ENCODE measurements around the gene CCDC180.
"Not testable (repeated sequence)": the region's sequence is repeated elsewhere in the genome, so short reads cannot be mapped to it uniquely, and the experiment has no call there.

Gene CCDC180

GRCh38 chr9:97307500-97308163 is at the start of gene CCDC180:
Gene CCDC180 (plus strand): TSS chr9:97307659. CDS start chr9:97308064, 405 bp downstream.
- no peak for DNase-seq (ENCODE audit: low read depth in 2 of 2)

GRCh38 chr9:97259834-97260514 is 47.5 kb upstream of the CCDC180 start:
- not testable (repeated sequence) for DNase-seq (ENCODE audit: low read depth in 2 of 2)

GRCh38 chr9:97271292-97271691 is 36.2 kb upstream of the CCDC180 start:
- no peak for DNase-seq (ENCODE audit: low read depth in 2 of 2)

GRCh38 chr9:97272072-97272471 is 35.4 kb upstream of the CCDC180 start:
- DNase-seq (ENCODE audit: low read depth in 2 of 2), result no peak

- no peak for DNase-seq (ENCODE audit: low read depth in 2 of 2)
Measured at GRCh38 chr9:97276310-97276852, 31.1 kb upstream of the CCDC180 start.

- no peak for DNase-seq (ENCODE audit: low read depth in 2 of 2)
Measured at GRCh38 chr9:97277953-97278352, 29.5 kb upstream of the CCDC180 start.

- DNase-seq (ENCODE audit: low read depth in 2 of 2), result no peak
Measured at GRCh38 chr9:97280755-97281330, 26.6 kb upstream of the CCDC180 start.

- DNase-seq (ENCODE audit: low read depth in 2 of 2), result no peak
Measured at GRCh38 chr9:97283768-97284167, 23.7 kb upstream of the CCDC180 start.

GRCh38 chr9:97284798-97285197 is 22.7 kb upstream of the CCDC180 start:
- no peak for DNase-seq (ENCODE audit: low read depth in 2 of 2)

GRCh38 chr9:97292200-97292599 is 15.3 kb upstream of the CCDC180 start:
- DNase-seq (ENCODE audit: low read depth in 2 of 2), result no peak

- no peak for DNase-seq (ENCODE audit: low read depth in 2 of 2)
Measured at GRCh38 chr9:97293207-97293721, 14.2 kb upstream of the CCDC180 start.

GRCh38 chr9:97293818-97294217 is 13.6 kb upstream of the CCDC180 start:
- DNase-seq (ENCODE audit: low read depth in 2 of 2), result no peak

- DNase-seq (ENCODE audit: low read depth in 2 of 2), result no peak
Measured at GRCh38 chr9:97297889-97298288, 9.6 kb upstream of the CCDC180 start.

GRCh38 chr9:97299809-97300414 is 7.5 kb upstream of the CCDC180 start:
- DNase-seq (ENCODE audit: low read depth in 2 of 2), result no peak

- no peak for DNase-seq (ENCODE audit: low read depth in 2 of 2)
Measured at GRCh38 chr9:97300586-97300985, 6.9 kb upstream of the CCDC180 start.

- no peak for DNase-seq (ENCODE audit: low read depth in 2 of 2)
Measured at GRCh38 chr9:97301974-97302373, 5.5 kb upstream of the CCDC180 start.

- no peak for DNase-seq (ENCODE audit: low read depth in 2 of 2)
Measured at GRCh38 chr9:97304586-97304985, 2.9 kb upstream of the CCDC180 start.

GRCh38 chr9:97305501-97306298 is 1.8 kb upstream of the CCDC180 start:
- no peak for DNase-seq (ENCODE audit: low read depth in 2 of 2)

GRCh38 chr9:97307091-97307490 is 368 bp upstream of the CCDC180 start:
- DNase-seq (ENCODE audit: low read depth in 2 of 2), result no peak

GRCh38 chr9:97309260-97309659 is 1.8 kb downstream of the CCDC180 start:
- DNase-seq (ENCODE audit: low read depth in 2 of 2), result no peak

- DNase-seq (ENCODE audit: low read depth in 2 of 2), result no peak
Measured at GRCh38 chr9:97310023-97310422, 2.6 kb downstream of the CCDC180 start.
